Mononuclear cell (primary cell): Measurements from ENCODE around the gene ABCC6. TPM values are rescaled to one million over a fixed set of nuclear protein-coding genes. Genes with fewer than 3 reads are reported as not detected.
"Not testable (repeated sequence)": the region's sequence is repeated elsewhere in the genome, so short reads cannot be mapped to it uniquely, and the experiment has no call there.

Experiments
- H3K27me3 ChIP-seq: 2 replicates; pipeline ENCODE4 v1.6.0; 2011; ENCODE audit warnings: low read length, control low read depth; ENCODE audit not compliant: insufficient read depth
- H3K4me1 ChIP-seq: 2 replicates; pipeline ENCODE4 v1.5.1; 2011; ENCODE audit warnings: mild to moderate bottlenecking, low read length, control low read depth; ENCODE audit not compliant: insufficient read depth
- H3K4me3 ChIP-seq: 2 replicates; pipeline ENCODE4 v1.5.1; 2011; ENCODE audit warnings: mild to moderate bottlenecking, low read length, moderate library complexity
- H3K9me3 ChIP-seq: 2 replicates; pipeline ENCODE4 v1.5.1; 2011; ENCODE audit warnings: low read depth, mild to moderate bottlenecking, control low read depth, low read length
- total RNA-seq: library from RNA; depleted of rRNA; stranded (reverse); fragments of >200 nt; gene quantifications from one replicate; pipeline ENCODE4 v1.2.3, GENCODE V29; 2012

The ABCC6 gene
- 0.63 TPM for total RNA-seq

DNA sequence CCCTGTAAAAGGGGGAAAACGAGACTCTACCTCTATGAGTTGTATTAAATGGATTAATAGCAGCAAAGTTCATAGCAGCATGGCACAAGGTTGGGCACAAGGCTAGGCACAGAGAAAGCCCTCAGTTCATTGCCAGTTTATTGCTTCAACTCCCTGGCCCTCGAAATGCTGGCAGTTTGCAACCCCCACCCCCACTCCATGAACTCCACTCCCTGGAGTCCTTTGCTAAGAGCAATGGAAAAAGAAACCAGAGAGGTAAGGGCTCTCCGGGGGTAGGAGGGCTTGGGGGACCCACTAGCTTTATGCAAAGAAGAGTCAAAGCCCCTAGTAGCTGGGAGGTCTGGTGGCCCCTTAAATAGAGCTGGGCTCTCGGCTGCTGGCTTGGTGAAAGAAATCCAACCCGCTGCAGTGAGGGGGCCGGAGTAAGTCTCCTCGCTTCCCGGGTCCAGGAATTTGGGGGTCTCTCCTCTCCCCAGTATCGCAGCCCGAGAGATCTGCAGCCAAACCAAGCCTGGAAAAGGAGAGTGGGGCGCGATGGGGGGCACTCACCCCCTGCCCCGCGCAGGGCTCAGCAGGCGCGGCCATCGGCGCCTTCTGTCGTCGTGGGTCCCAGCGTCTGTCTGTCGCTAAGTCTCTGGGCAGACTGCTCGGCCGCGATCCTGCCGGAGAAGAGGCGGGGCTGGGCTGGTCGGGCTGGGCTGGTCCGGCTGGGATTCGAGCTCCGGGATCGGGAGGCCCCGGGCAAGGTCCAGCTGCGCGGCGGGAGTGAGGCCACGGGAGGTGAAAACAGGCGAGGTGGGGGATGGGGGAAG lies at the start of gene ABCC6:
Gene ABCC6 (minus strand): TSS at position 645 of the 812 bp plus-strand sequence. CDS start 60 bp downstream, at position 585.
- H3K4me3 ChIP-seq, H3K9me3 ChIP-seq, H3K4me1 ChIP-seq, H3K27me3 ChIP-seq: not testable (repeated sequence)

DNA sequence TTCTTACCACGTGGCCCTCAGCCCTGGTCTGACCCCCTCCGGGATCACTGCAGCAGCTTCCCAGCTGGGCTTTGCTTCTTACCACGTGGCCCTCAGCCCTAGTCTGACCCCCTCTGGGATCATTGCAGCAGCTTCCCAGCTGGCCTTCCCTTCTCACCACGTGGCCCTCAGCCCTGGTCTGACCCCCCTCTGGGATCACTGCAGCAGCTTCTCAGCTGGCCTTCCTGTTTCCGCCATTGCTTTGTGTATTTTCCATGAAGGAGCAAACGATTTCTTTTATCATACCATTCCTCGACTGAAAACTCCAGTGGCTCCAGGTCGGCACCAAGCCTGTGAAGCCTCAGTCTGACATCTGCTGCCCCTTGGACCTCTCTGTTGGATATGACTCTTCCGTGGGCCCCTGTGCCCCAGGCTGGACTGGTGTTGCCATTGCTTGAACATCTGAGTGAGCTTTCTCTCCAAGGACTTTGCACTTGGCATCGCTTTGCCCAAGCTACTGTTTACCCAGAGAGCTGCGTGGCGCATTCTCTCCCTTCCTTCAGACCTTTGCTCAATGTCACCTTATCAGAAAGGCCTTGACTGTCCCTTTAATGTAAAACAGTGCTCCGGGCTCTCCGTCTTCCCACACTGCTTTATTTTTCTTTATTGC lies 49.4 kb upstream of the ABCC6 start:
- not testable (repeated sequence) for H3K9me3 ChIP-seq, H3K4me1 ChIP-seq, H3K4me3 ChIP-seq, H3K27me3 ChIP-seq

DNA sequence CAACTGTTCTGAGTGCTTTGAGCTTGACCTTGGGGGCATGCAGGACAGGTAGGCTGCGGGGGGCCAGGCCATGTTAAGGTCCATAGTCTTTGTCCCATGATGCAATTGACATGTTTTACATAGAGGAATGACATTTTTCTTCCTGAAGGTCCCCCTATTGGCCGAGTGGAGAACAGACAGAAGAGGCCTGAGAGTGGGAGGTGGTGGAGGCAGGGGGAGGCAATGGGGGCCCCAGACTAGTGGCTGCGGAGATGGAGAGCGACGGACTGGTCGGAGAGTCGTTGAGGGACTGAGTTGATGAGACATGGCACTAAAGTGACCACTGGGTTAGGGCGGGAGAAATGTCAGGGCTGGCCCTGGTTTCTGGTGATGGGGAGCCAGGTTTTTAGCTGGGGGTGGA lies 48.4 kb upstream of the ABCC6 start:
- H3K4me1 ChIP-seq, H3K4me3 ChIP-seq, H3K27me3 ChIP-seq, H3K9me3 ChIP-seq: not testable (repeated sequence)

DNA sequence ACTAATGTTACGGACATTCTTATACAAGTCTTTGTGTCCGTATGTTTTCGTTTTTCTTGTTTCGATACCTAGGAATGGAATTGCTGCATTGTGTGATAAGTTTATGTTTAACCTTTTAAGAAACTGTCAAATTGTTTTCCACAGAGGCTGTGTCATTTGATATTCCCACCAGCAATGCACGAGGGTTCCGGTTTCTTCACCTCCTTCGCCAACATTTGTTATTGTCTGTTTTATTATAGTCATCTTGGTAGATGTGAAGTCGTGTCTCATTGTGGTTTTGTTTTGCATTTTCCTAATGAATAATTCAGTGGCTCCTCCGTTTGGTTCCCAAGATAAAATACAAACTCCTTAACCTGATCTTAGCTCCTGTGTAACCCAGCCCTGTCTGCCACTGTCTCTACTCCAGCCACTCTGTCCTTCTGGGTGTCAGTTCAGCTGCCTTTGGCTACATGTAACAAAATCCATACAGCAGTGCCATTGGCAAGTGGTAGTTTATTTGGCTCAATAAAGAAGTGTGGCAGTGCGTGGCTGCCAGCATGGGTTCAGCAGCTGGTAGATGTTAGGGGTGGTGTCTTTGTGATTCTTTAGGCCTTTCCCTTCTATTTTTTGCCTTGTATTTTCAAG lies 45.0 kb upstream of the ABCC6 start:
- H3K4me1 ChIP-seq, H3K27me3 ChIP-seq, H3K9me3 ChIP-seq, H3K4me3 ChIP-seq: not testable (repeated sequence)

DNA sequence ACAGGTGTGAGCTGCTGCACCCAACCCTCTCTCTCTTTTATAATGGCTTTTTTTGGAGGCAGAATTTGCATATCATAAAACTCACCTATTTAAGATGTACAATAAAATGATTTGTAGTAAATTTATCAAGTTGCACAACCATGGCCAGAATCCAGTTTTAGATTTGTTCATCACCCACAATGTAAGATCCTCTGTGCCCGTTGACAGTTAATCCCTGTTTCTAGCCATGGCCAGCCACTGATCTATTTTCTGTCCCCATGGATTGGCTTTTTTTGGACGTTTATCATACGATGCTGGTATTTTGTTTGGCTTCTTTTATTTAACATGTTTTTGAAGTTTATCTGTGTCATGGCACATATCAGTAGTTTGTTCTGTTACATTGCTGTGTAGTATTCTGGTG lies 44.4 kb upstream of the ABCC6 start:
- H3K9me3 ChIP-seq, H3K4me1 ChIP-seq, H3K27me3 ChIP-seq, H3K4me3 ChIP-seq: not testable (repeated sequence)

DNA sequence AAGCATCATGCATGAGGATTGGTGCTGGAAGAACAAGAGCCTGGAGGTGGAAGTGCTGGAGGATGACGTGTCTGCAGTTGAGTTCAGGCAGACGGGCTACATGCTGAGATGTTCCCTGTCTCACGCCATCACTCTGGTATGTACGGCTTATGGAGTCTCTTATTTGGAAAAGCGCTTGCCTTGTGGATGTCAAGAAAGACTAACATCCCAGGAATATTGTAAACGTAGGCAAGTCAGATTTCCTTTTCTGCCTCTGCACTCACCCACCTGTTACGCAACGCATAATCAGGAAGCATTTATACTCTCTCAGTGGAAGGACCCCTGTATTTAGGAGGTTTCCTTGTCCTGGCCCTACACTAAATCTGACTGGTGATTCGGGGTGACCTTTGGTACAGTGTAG lies 41.8 kb upstream of the ABCC6 start:
- H3K4me3 ChIP-seq, H3K27me3 ChIP-seq, H3K9me3 ChIP-seq, H3K4me1 ChIP-seq: not testable (repeated sequence)

DNA sequence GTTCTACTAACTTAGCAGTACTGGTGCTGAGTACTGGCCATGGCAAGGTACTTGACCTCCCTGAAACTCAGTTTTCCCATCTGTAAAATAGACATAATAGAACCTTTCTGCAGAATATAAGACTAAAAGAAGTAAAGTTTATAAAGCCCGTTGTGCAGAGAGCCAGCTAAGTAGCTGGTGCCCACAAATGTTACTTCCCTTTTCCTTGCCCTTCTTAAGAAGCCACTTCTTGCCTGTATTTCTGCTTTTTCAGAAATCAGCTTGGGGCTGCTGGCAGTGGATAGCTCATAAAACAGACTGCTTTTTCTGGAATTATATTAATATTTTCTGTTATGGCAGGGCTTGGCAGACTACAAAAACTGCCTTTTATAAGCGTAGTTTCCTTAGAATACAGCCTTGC lies 40.7 kb upstream of the ABCC6 start:
- H3K27me3 ChIP-seq, H3K4me3 ChIP-seq, H3K9me3 ChIP-seq, H3K4me1 ChIP-seq: not testable (repeated sequence)

DNA sequence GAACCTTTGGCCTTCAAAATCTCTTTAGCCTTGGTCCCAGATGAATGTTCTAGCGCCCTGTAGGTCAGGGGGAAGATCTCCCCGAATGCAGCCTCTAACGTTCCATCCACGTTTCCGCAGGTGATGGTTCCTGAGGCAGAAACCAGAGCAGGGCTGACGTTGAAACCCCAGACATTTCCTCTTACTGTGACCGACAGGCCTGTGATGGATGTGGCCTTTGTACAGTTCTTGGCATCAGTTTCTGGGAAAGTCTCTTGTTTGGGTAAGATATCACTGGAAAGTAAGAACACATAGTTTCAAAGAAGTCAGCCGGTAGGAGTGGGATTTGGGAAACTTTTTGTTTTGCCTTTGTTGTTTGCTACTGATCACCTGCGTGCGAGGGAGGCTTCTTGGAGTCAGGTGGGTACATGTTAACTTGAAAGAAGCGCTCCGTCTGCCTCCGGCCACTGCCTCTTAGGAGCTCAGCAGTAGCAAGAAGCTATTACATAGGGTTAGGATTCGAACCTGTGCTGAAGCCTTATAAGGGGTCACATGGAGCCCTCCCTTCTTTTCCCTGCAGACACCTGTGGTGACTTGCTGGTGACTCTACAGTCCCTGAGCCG lies 39.8 kb upstream of the ABCC6 start:
- H3K27me3 ChIP-seq, H3K4me3 ChIP-seq, H3K4me1 ChIP-seq, H3K9me3 ChIP-seq: not testable (repeated sequence)

DNA sequence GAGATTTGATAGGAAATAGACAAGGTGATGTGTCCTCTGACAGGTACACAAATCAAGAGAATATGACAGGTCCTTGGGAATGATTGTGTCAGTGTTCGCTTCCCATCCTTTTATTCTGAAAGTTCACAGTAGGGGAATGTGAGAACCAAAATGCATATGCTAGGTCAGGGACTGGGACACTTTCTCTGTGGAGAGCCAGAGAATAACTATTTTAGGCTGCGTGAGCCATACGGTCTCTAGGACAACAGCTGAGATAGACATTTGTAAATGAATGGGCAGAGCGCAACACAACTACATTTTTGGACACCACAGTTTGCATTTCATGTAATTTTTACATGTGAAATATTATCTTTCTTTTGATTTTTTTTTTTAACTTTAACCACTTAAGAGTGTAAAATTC lies 36.7 kb upstream of the ABCC6 start:
- not testable (repeated sequence) for H3K4me1 ChIP-seq, H3K4me3 ChIP-seq, H3K27me3 ChIP-seq, H3K9me3 ChIP-seq

DNA sequence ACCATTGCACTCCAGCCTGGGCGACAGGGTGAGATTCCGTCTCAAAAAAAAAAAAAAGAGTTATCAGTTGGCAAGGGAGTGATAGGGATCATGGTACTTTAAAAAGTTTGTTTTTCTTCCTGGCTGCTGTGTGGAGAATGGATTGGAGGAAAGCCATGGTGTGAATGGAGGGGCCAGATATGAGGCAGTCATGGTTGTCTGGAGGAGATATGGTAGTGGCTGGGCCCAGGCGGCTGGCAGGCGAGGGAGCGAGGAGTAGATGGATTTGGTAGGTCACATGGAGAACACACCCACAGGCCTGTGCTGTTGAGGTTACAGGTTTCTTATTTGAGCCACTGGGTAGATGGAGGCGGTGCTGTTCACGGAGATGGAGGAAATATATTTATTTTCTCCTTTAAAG lies 35.5 kb upstream of the ABCC6 start:
- not testable (repeated sequence) for H3K4me3 ChIP-seq, H3K27me3 ChIP-seq, H3K9me3 ChIP-seq

DNA sequence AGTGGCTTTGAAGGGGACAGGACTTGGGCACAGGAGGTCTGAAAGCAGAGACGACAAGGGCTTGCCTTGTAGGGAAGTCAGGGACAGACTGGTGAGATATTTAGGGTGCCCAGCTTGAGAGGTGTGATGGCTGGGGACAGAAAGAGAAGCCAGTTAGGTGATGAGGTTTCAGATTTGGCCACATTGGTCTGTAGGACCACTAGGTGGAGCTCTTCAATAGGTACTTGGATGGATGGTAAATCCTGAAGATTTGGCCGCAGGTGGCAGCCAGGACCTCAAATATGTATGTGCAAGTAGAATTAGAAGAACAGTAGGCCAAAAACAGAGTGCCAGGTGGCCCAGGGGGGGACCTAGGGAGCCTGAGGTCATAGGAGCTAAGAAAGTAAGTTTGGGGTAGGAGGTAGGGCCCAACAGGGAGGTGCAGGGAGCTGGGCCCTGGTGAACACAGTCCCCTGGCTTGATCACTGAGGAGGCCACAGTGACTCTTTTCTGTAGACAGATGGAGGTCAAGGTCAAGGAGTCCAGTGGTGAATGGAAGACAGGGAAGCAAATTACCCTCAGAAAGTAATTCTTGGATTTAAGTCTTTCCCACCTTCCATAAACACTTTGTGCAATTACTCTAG lies 34.1 kb upstream of the ABCC6 start:
- not testable (repeated sequence) for H3K4me1 ChIP-seq, H3K27me3 ChIP-seq, H3K4me3 ChIP-seq, H3K9me3 ChIP-seq

More for the DNA sequence above, 35.5 kb upstream of the ABCC6 start:
- H3K4me1 ChIP-seq, result not testable (repeated sequence)

DNA sequence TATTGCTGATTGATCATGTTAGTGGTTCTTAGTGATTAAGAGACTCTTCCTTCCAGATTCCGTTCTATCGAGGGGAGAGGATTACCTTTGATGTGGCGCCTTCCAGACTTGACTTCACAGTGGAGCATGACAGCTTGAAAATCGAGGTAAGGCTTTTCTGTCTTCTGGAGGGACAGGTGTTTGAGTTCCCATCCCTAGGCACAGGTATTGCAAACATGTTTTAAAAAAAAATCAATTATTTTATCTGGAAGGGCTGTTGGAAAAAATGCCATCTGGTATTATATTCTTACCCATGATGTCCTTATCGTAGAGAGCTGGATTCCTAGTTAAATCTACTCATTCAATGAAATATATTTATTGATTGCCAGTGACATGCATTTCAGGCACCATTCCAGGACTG lies 29.1 kb upstream of the ABCC6 start:
- H3K9me3 ChIP-seq, H3K27me3 ChIP-seq, H3K4me3 ChIP-seq, H3K4me1 ChIP-seq: not testable (repeated sequence)

DNA sequence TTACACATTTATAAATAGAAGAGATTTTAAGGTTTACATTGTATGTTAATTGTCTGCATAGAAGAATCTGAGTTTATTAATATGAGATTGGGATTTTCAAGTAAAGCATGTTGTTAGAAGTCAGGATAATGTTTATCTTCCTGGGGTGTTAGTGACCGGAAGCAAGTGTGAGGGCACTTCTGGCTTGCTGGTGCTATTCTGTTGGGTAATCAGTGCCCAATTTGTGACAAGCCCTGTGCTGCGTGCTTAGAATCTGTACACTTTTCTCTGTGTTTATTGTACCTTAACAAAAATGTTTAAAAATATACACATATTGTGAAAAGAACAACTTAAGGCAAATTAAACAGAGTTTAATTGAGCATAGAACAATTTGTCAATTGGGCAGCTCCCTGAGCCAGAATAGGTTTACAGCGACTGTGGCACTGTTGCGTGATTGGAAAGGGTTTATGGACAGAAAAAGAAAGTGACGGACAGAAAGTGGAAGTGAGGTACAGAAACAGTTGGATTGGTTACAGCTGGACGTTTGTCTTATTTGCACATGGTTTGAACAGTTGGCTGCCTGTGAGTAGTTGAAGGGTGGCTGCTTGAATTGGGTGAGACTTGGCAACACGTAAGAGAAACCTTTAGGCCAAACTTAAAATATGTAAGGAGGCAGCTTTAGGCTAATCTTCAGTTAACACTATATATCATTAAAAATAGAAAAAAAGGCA lies 26.5 kb upstream of the ABCC6 start:
- not testable (repeated sequence) for H3K27me3 ChIP-seq, H3K4me3 ChIP-seq, H3K9me3 ChIP-seq, H3K4me1 ChIP-seq

DNA sequence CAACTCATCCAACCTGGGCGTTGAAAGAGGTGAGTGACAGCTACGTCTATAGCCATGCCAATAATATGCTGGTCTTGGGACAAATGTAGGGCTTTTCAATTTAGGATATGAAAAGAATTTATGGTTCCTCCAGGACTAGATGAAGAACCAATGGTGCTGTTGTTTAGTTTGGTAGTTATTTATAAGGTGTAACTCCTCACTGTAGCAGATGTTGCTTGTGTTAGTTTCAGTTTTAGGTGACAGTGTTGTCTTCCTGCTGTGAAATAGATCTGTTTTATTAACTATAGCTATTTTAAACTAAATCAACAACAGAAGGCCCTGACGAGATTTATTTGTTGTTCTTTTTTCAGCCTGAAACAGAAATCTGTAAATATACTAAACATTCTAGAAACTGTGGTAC lies 24.1 kb upstream of the ABCC6 start:
- H3K27me3 ChIP-seq, H3K9me3 ChIP-seq, H3K4me3 ChIP-seq, H3K4me1 ChIP-seq: not testable (repeated sequence)
